ENCODE results near the gene SEPSECS.

Gene SEPSECS

GRCh38 chr4:25123236-25123635 lies 37.0 kb downstream of the SEPSECS start:
- Histone ChIP-seq H3K4ac (ENCODE audit: low read depth in 1 of 2, low read length in 2 of 2) (no peak overlapping the region), H3K27me3 (ENCODE audit: control insufficient read depth in 1 of 2, insufficient read depth in 1 of 2, low read length in 2 of 2) (no peaks in the 10 kb centered on the region), H4K8ac (ENCODE audit: low read length) (no peak overlapping the region), H3K79me1 (replicated peaks; ENCODE audit: low read length, poor library complexity, severe bottlenecking) (no peaks in the 10 kb centered on the region), H2BK15ac (ENCODE audit: low read depth, poor library complexity, severe bottlenecking) (no peak overlapping the region), H3K4me2 (ENCODE audit: low read length, poor library complexity, severe bottlenecking) (no peak overlapping the region), H2AFZ (ENCODE audit: low read depth, low read length) (no peak overlapping the region), H4K91ac (ENCODE audit: low read length) (no peak overlapping the region), H2BK120ac (ENCODE audit: low read depth, low read length) (no peak overlapping the region), H3K23ac (ENCODE audit: low read length in 2 of 2) (no peak overlapping the region), H3K27ac (ENCODE audit: low read length, poor library complexity, severe bottlenecking) (no peak overlapping the region), H2AK5ac (ENCODE audit: low read length, severe bottlenecking) (no peak overlapping the region), H3K9me3 (ENCODE audit: control insufficient read depth, low read length) (no peaks in the 10 kb centered on the region), H3K4me1 (ENCODE audit: control insufficient read depth, insufficient read depth, low read depth, low read length) (no peaks in the 10 kb centered on the region), H3K14ac (ENCODE audit: low read length in 2 of 2) (no peak overlapping the region), H2BK12ac (ENCODE audit: low read length in 2 of 2) (no peak overlapping the region), H3K9ac (ENCODE audit: low read length) (no peak overlapping the region), H3K18ac (ENCODE audit: low read depth in 1 of 2, low read length in 2 of 2) (no peak overlapping the region), H3K4me3 (ENCODE audit: insufficient read depth in 1 of 2, low read depth in 1 of 2, low read length in 2 of 2) (no peak overlapping the region), H2BK5ac (ENCODE audit: low read depth, low read length, poor library complexity, severe bottlenecking) (no peak overlapping the region), H3K36me3 (ENCODE audit: control insufficient read depth in 1 of 2, insufficient read depth in 2 of 2, low read depth in 1 of 2, low read length in 2 of 2) (peaks cover 0 to 40% of the 10 kb centered on the region in 2 experiments)
- WGBS: 78% methylated on average over 2 of the region's 3 CpGs
- DNase-seq: no peak

DNA sequence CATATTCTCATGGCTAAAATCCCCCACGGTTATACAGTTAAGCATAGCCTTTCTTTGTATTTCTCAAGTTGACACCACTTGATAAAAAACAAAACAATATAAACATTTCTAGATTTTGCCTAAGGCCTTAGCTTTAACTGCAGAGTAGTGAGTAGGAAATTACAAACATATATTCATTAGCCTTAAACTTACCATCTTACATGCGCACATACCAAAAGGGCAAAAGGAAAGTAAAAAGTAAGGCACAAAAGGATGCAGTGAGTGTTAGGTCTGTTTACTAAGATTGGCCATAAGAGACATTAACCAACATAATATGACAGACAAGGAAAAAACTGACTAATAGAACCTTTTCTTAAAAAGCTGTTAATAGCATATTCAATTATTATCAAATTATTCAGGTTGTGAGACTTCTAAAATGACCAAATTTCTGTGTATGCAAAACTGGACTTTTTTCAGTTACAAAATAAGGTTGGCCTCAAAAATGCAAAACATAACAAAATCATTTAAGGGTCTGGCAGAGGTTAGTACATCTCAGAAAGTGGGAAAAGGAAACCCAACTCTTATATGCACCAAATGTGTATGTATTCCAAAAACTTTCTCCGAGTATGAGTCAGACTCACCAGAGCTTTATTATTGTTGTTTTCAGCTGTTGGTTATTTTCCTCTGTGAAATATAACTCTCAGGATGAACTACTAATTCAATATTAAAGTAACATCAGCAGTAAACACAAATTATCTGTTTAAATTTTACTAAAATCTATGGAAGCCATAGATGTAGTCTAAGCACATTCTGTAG lies 39.9 kb downstream of the SEPSECS start:
- no peak overlapping the region for H2BK12ac ChIP-seq (ENCODE audit: low read length in 2 of 2)
- H3K79me1 ChIP-seq (replicated peaks; ENCODE audit: low read length, poor library complexity, severe bottlenecking): no peaks in the 10 kb centered on the region
- no peak overlapping the region for H3K4me3 ChIP-seq (ENCODE audit: insufficient read depth in 1 of 2, low read depth in 1 of 2, low read length in 2 of 2)
- no peak overlapping the region for H2BK120ac ChIP-seq (ENCODE audit: low read depth, low read length)
- no peak overlapping the region for H2AK5ac ChIP-seq (ENCODE audit: low read length, severe bottlenecking)
- no peaks in the 10 kb centered on the region for H3K9me3 ChIP-seq (ENCODE audit: control insufficient read depth, low read length)
- no peak overlapping the region for H4K91ac ChIP-seq (ENCODE audit: low read length)
- H4K8ac ChIP-seq (ENCODE audit: low read length): no peak overlapping the region
- H3K9ac ChIP-seq (ENCODE audit: low read length): no peak overlapping the region
- no peak overlapping the region for H3K4ac ChIP-seq (ENCODE audit: low read depth in 1 of 2, low read length in 2 of 2)
- no peak overlapping the region for H3K23ac ChIP-seq (ENCODE audit: low read length in 2 of 2)
- WGBS: 100% methylated on average over 1 of the region's 3 CpGs
- H3K36me3 ChIP-seq (ENCODE audit: control insufficient read depth in 1 of 2, insufficient read depth in 2 of 2, low read depth in 1 of 2, low read length in 2 of 2): peaks cover 0 to 33% of the 10 kb centered on the region in 2 experiments
- DNase-seq: no peak
- no peak overlapping the region for H3K18ac ChIP-seq (ENCODE audit: low read depth in 1 of 2, low read length in 2 of 2)
- no peak overlapping the region for H3K14ac ChIP-seq (ENCODE audit: low read length in 2 of 2)
- H2BK15ac ChIP-seq (ENCODE audit: low read depth, poor library complexity, severe bottlenecking): no peak overlapping the region
- H3K27me3 ChIP-seq (ENCODE audit: control insufficient read depth in 1 of 2, insufficient read depth in 1 of 2, low read length in 2 of 2): no peaks in the 10 kb centered on the region
- no peak overlapping the region for H2BK5ac ChIP-seq (ENCODE audit: low read depth, low read length, poor library complexity, severe bottlenecking)
- no peak overlapping the region for H3K27ac ChIP-seq (ENCODE audit: low read length, poor library complexity, severe bottlenecking)
- no peak overlapping the region for H3K4me2 ChIP-seq (ENCODE audit: low read length, poor library complexity, severe bottlenecking)
- H3K4me1 ChIP-seq (ENCODE audit: control insufficient read depth, insufficient read depth, low read depth, low read length): no peaks in the 10 kb centered on the region
- no peak overlapping the region for H2AFZ ChIP-seq (ENCODE audit: low read depth, low read length)

DNA sequence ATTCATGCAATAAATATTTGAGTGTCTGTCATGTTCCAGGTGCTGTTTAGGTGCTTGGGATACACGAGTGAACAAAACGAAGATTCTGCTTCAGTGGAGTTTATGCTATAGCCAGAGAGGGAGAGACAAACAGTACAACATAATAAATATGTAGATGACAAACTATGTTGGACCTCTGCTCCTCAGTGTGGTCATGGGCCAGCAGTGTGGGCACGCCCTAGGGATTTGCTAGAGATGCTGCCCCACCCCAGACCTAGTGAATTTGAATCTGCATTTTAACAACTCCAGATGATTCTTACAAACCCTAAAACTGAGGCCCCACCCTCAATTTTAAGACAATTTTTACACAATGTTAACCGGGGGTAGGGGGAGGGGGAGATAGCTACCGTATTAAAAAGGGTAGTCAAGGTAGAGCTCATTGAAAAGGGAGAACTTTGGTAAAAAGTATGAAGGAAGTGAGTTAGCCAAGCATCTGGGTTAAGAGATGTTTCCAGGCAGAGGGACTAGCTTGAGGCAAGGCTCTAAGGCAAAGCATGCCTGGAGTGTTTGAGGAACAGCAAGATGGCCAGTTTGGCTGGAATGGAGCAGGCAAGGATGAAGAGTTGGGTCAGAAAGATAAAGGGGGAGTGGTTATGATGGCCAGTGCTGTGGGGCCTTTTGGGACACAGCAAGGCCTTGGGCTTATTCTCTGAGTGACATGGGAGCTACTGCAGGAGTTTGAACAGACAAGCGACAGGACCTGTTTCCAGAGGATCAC lies 42.4 kb downstream of the SEPSECS start:
- H3K4me1 ChIP-seq (ENCODE audit: control insufficient read depth, insufficient read depth, low read depth, low read length): peaks cover 2% of the 10 kb centered on the region
- no peak for DNase-seq
- H3K27me3 ChIP-seq (ENCODE audit: control insufficient read depth in 1 of 2, insufficient read depth in 1 of 2, low read length in 2 of 2): no peaks in the 10 kb centered on the region
- H3K4me3 ChIP-seq (ENCODE audit: insufficient read depth in 1 of 2, low read depth in 1 of 2, low read length in 2 of 2): no peak overlapping the region
- no peak overlapping the region for H2BK12ac ChIP-seq (ENCODE audit: low read length in 2 of 2)
- no peak overlapping the region for H3K4me2 ChIP-seq (ENCODE audit: low read length, poor library complexity, severe bottlenecking)
- WGBS: 92% methylated on average over 6 of the region's 6 CpGs
- H3K9me3 ChIP-seq (ENCODE audit: control insufficient read depth, low read length): no peaks in the 10 kb centered on the region
- H2AK5ac ChIP-seq (ENCODE audit: low read length, severe bottlenecking): no peak overlapping the region
- no peak overlapping the region for H2BK5ac ChIP-seq (ENCODE audit: low read depth, low read length, poor library complexity, severe bottlenecking)
- no peak overlapping the region for H4K91ac ChIP-seq (ENCODE audit: low read length)
- no peak overlapping the region for H3K18ac ChIP-seq (ENCODE audit: low read depth in 1 of 2, low read length in 2 of 2)
- no peak overlapping the region for H2BK15ac ChIP-seq (ENCODE audit: low read depth, poor library complexity, severe bottlenecking)
- H3K14ac ChIP-seq (ENCODE audit: low read length in 2 of 2): no peak overlapping the region
- no peak overlapping the region for H4K8ac ChIP-seq (ENCODE audit: low read length)
- no peak overlapping the region for H2BK120ac ChIP-seq (ENCODE audit: low read depth, low read length)
- H2AFZ ChIP-seq (ENCODE audit: low read depth, low read length): no peak overlapping the region
- H3K79me1 ChIP-seq (replicated peaks; ENCODE audit: low read length, poor library complexity, severe bottlenecking): no peaks in the 10 kb centered on the region
- peaks cover 0 to 9% of the 10 kb centered on the region in 2 experiments for H3K36me3 ChIP-seq (ENCODE audit: control insufficient read depth in 1 of 2, insufficient read depth in 2 of 2, low read depth in 1 of 2, low read length in 2 of 2)
- no peak overlapping the region for H3K23ac ChIP-seq (ENCODE audit: low read length in 2 of 2)
- H3K27ac ChIP-seq (ENCODE audit: low read length, poor library complexity, severe bottlenecking): no peak overlapping the region
- H3K9ac ChIP-seq (ENCODE audit: low read length): no peak overlapping the region
- no peak overlapping the region for H3K4ac ChIP-seq (ENCODE audit: low read depth in 1 of 2, low read length in 2 of 2)

DNA sequence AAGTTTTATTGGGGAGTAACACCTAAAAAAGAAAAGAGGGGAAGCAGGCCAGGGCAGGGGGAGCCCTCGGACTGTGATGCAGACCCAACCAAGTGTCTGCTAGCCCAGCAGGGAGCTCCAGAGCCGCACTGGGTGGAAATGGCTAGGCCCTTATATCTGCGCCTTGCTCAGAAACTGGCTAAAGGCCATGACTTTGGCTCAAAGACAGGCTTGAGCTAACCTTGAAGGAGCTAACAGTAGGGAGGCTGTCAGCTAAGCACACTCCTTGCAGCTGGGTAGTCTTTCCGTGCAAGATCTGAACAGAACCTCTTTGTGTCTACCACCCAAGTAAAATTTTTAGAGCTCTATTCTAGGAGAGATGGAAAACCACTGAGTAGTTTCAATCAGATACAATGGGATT lies 43.0 kb downstream of the SEPSECS start:
- H2BK12ac ChIP-seq (ENCODE audit: low read length in 2 of 2): no peak overlapping the region
- no peaks in the 10 kb centered on the region for H3K9me3 ChIP-seq (ENCODE audit: control insufficient read depth, low read length)
- H3K27me3 ChIP-seq (ENCODE audit: control insufficient read depth in 1 of 2, insufficient read depth in 1 of 2, low read length in 2 of 2): no peaks in the 10 kb centered on the region
- H2AFZ ChIP-seq (ENCODE audit: low read depth, low read length): no peak overlapping the region
- WGBS: 95% methylated on average over 3 of the region's 4 CpGs
- H3K4me1 ChIP-seq (ENCODE audit: control insufficient read depth, insufficient read depth, low read depth, low read length): peaks cover 2% of the 10 kb centered on the region
- DNase-seq: no peak
- H3K4me3 ChIP-seq (ENCODE audit: insufficient read depth in 1 of 2, low read depth in 1 of 2, low read length in 2 of 2): no peak overlapping the region
- H3K23ac ChIP-seq (ENCODE audit: low read length in 2 of 2): peak overlapping the region in 1 of 2 experiments; percentile 43
- H3K79me1 ChIP-seq (replicated peaks; ENCODE audit: low read length, poor library complexity, severe bottlenecking): no peaks in the 10 kb centered on the region
- H4K91ac ChIP-seq (ENCODE audit: low read length): no peak overlapping the region
- H2BK5ac ChIP-seq (ENCODE audit: low read depth, low read length, poor library complexity, severe bottlenecking): no peak overlapping the region
- H4K8ac ChIP-seq (ENCODE audit: low read length): no peak overlapping the region
- no peak overlapping the region for H3K9ac ChIP-seq (ENCODE audit: low read length)
- H3K14ac ChIP-seq (ENCODE audit: low read length in 2 of 2): no peak overlapping the region
- H3K36me3 ChIP-seq (ENCODE audit: control insufficient read depth in 1 of 2, insufficient read depth in 2 of 2, low read depth in 1 of 2, low read length in 2 of 2): peaks cover 0 to 3% of the 10 kb centered on the region in 2 experiments
- no peak overlapping the region for H3K18ac ChIP-seq (ENCODE audit: low read depth in 1 of 2, low read length in 2 of 2)
- no peak overlapping the region for H3K4ac ChIP-seq (ENCODE audit: low read depth in 1 of 2, low read length in 2 of 2)
- H2BK15ac ChIP-seq (ENCODE audit: low read depth, poor library complexity, severe bottlenecking): no peak overlapping the region
- no peak overlapping the region for H2BK120ac ChIP-seq (ENCODE audit: low read depth, low read length)
- H3K4me2 ChIP-seq (ENCODE audit: low read length, poor library complexity, severe bottlenecking): no peak overlapping the region
- H3K27ac ChIP-seq (ENCODE audit: low read length, poor library complexity, severe bottlenecking): no peak overlapping the region
- H2AK5ac ChIP-seq (ENCODE audit: low read length, severe bottlenecking): no peak overlapping the region
